ENCODE measurements around the gene ERVMER34-1. TPM values are rescaled to one million over a fixed set of nuclear protein-coding genes. Genes with fewer than 3 reads are reported as not detected.

Gene ERVMER34-1
- total and polyA plus RNA-seq, 12 donors, result 1.3 to 10.2 (median 3.6) TPM

- no peak for TF ChIP-seq CTCF (IDR thresholded peaks at IDR 0.05)
- peak; percentile 74 to 97 (median 92) for ATAC-seq
- peaks cover 0 to 30% (median 13%) of the 10 kb centered on the region in 9 donors for H3K4me1 ChIP-seq
- peaks cover 0 to 45% (median 22%) of the 10 kb centered on the region in 7 donors for H3K27me3 ChIP-seq
- 3 to 7% methylated on average over 26 of the region's 26 CpGs for WGBS, 2 donors
- peak; percentile 56 to 68 for DNase-seq
- H3K9me3 ChIP-seq, result no peaks in the 10 kb centered on the region
- peak overlapping the region; percentile 46 to 72 (median 60) for H3K4me3 ChIP-seq
- H3K36me3 ChIP-seq, result no peaks in the 10 kb centered on the region
- intact Hi-C loops (cut with DNase I), result no loop called here
- H3K27ac ChIP-seq, result peak overlapping the region in 3 of 10 donors; percentile 13 to 34 (median 24)
Measured at GRCh38 chr4:52751487-52751911, 274 bp upstream of the ERVMER34-1 start.

DNA sequence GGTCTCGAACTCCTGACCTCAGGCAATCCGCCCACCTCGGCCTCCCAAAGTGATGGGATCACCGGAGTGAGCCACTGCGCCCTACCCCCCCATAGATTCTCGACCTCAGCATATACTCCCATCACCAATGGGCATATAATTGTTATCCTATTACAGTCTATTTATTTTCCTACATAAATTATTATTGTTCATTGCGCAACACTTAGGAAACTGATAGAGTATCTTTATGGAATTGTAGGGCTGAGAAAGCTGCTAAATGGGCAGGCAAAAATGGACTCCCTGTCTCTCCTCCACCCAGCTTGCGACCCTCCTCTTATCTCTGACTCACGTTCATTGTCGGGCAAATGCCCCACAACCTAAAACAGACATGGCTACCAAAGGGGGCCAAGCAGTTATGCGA is 1.0 kb downstream of the ERVMER34-1 start:
- H3K4me3 ChIP-seq, result peak overlapping the region in 2 of 10 donors; percentile 64 to 72
- intact Hi-C loops (cut with DNase I), result no loop called here
- WGBS, 2 donors, result 93 to 96% methylated on average over 11 of the region's 11 CpGs
- DNase-seq, result no peak
- no peak for TF ChIP-seq CTCF (IDR thresholded peaks at IDR 0.05)
- H3K4me1 ChIP-seq, result peaks cover 0 to 24% (median 13%) of the 10 kb centered on the region in 9 donors
- H3K9me3 ChIP-seq, result no peaks in the 10 kb centered on the region
- H3K27me3 ChIP-seq, result peaks cover 0 to 45% (median 22%) of the 10 kb centered on the region in 7 donors
- no peak for ATAC-seq
- H3K36me3 ChIP-seq, result no peaks in the 10 kb centered on the region
- no peak overlapping the region for H3K27ac ChIP-seq

DNA sequence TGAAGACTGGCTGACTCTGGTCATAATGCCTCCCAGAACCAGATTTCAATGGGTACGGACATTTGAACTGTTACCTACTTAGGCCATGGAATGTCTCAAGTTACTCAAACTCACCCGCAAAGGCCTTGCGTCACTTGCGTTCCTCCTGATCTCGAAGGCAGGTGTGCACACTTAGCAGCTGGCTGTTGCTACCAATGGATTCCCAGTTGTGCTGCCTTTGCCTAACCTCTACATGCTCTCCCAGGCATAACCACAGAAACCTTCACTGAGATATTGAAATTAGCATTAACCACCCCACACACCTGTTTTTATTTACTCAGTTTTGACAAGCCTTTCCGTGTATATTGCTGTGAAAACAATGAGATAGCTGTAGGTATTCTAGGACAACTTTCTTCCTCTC is 2.8 kb downstream of the ERVMER34-1 start:
- H3K27me3 ChIP-seq, result peaks cover 0 to 45% (median 22%) of the 10 kb centered on the region in 7 donors
- H3K4me3 ChIP-seq, result no peak overlapping the region
- H3K9me3 ChIP-seq, result no peaks in the 10 kb centered on the region
- DNase-seq (no peak), ATAC-seq (no peak)
- 95% methylated on average over 6 of the region's 6 CpGs for WGBS, 2 donors
- intact Hi-C loops (cut with DNase I), result no loop called here
- H3K27ac ChIP-seq, result no peak overlapping the region
- H3K36me3 ChIP-seq, result no peaks in the 10 kb centered on the region
- H3K4me1 ChIP-seq, result peaks cover 0 to 14% (median 10%) of the 10 kb centered on the region in 9 donors
- TF ChIP-seq CTCF (IDR thresholded peaks at IDR 0.05), result no peak

- 92 to 97% methylated on average over 5 of the region's 5 CpGs for WGBS, 2 donors
- Histone ChIP-seq H3K4me3 (no peak overlapping the region), H3K27me3 (peaks cover 0 to 10% (median 5%) of the 10 kb centered on the region in 7 donors), H3K36me3 (no peaks in the 10 kb centered on the region), H3K4me1 (no peaks in the 10 kb centered on the region), H3K9me3 (no peaks in the 10 kb centered on the region), H3K27ac (no peak overlapping the region)
- no peak for TF ChIP-seq CTCF (IDR thresholded peaks at IDR 0.05)
- DNase-seq (no peak), ATAC-seq (no peak)
- intact Hi-C loops (cut with DNase I), result no loop called here
Measured at GRCh38 chr4:52744588-52744987, 6.6 kb downstream of the ERVMER34-1 start.
